Stimulated activated CD4-positive, alpha-beta T cell treated with anti-CD3 and anti-CD28 coated beads, Interleukin-1b, Interleukin-23, amount 100 ng/mL, for 4 hours (primary cell): ENCODE results near the gene GBP1.

Source experiments
- DNase-seq, 2 donors: peaks; one replicate each; pipeline ENCODE4 v3.0.0-alpha.2; 2020; ENCODE audit warnings: low read depth in 2 of 2

The GBP1 gene

DNA sequence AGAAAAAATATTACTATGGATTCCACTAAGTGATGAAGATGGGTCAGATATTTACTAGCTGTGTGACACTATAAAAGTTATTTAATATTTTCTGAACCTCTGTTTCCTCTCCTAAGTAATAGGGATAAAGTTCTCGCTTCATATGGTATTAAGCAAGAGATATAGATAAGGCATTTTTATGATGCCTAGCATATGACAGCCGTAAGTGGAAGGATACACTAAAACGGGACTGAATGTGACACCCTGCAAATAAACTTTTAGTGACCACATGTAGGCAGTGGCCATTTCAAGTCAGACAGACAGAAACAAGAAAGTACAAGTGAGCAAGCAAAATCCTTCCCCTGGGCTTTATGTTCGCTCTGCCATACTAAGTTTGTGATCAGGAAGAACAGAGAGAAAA, 56.5 kb downstream of the GBP1 start:
- no peak for DNase-seq

DNA sequence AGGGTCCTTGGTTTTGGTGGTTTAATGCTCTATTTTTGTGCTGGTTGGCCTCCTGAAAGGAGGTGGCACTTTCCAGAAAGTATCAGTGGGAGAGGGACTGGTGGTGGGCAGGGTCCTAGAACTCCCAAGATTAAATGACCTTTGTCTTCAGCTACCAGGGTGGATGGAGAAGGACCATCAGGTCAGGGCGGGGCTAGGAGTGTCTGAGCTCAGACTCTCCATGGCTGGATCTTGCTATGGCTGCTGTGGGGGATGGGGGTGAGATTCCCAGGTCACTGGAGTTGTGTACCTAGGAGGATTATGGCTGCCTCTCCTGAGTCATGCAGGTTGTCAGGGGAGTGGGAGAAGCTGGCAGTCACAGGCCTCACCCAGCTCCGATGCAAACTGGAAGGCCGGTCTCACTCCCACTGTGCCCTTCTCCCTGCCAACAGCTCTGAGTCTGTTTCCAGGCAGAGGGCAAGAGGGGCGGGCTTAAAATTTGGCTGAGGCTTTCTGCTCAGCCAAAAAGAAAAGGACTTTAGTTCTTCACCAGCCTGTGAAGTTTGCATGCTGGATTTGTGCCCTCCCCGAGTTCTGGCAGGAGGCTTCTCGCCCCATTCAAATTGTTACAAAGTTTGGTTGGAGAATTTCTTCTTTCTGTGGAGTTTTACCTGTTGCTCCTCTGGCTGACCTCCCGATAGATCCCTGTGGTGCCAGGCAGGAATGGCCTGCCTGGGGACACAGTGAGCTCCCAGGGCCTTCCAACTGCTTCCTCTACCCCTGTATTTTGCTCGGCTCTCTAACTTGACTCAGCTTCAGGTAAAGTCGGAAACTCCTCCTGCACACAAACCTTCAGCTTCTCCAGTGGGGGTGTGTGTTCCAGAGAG, 59.5 kb downstream of the GBP1 start:
- DNase-seq: no peak
